Panc1 (cell line): ENCODE measurements around the gene PPP4R1. TPM values are rescaled to one million over a fixed set of nuclear protein-coding genes. Genes with fewer than 3 reads are reported as not detected.

ENCODE experiments used
- ATAC-seq: fragments of 200-7000 bp; cut with Tn5 transposase; 2 replicates; pipeline ENCODE4 v1.9.1; 2020; ENCODE audit warnings: mild to moderate bottlenecking, moderate library complexity
- BruUV-seq: library from RNA; stranded (reverse); fragments of 400-500 nt; replicated peaks from 2 replicates; lab custom pipeline; 2021; lab: Mats Ljungman, UMichigan
- CTCF ChIA-PET: fragments of 300-600 bp; sonication (Branson Sonifier 250); formaldehyde crosslinking; loops from one replicate; lab custom pipeline; 2022; ENCODE audit warnings: antibody characterized with exemption; lab: Charles Lee
- POLR2A ChIA-PET: fragments of 300-600 bp; sonication (Branson Sonifier 250); formaldehyde crosslinking; loops from one replicate; lab custom pipeline; 2022; ENCODE audit warnings: antibody characterized with exemption; lab: Charles Lee
- DNase-seq: peaks from one replicate; pipeline ENCODE4 v3.0.0-alpha.2; 2010; ENCODE audit warnings: low read depth, low spot score
- H3K27ac ChIP-seq: 2 replicates; pipeline ENCODE4 v1.5.1; 2011; ENCODE audit warnings: mild to moderate bottlenecking, low read length, inconsistent platforms
- H3K27me3 ChIP-seq: fragments of 200-500 bp; sonication (Bioruptor generic); 2 replicates; pipeline ENCODE4 v1.6.0; 2014; ENCODE audit warnings: low read length, inconsistent platforms; ENCODE audit not compliant: control insufficient read depth, insufficient read depth
- H3K36me3 ChIP-seq: fragments of 200-500 bp; sonication (Bioruptor generic); 2 replicates; pipeline ENCODE4 v1.5.1; 2014; ENCODE audit warnings: inconsistent platforms, mild to moderate bottlenecking, low read length, moderate library complexity; ENCODE audit not compliant: control insufficient read depth, insufficient read depth
- H3K4me1 ChIP-seq: 2 replicates; pipeline ENCODE4 v1.5.1; 2011; ENCODE audit warnings: inconsistent platforms, mild to moderate bottlenecking, low read length, moderate library complexity; ENCODE audit not compliant: control insufficient read depth, insufficient read depth
- H3K4me3 ChIP-seq, 2 experiments: 2 replicates each; pipeline ENCODE4 v1.5.1; 2011 to 2012; ENCODE audit warnings: low read depth in 2 of 2, low read length in 2 of 2, mild to moderate bottlenecking in 2 of 2, inconsistent platforms in 1 of 2, moderate library complexity in 1 of 2
- H3K9me3 ChIP-seq: fragments of 200-500 bp; sonication (Bioruptor generic); 2 replicates; pipeline ENCODE4 v1.5.1; 2014; ENCODE audit warnings: low read depth, mild to moderate bottlenecking, inconsistent platforms, low read length, moderate library complexity; ENCODE audit not compliant: control insufficient read depth, insufficient read depth
- CTCF ChIP-seq: fragments of 450-650 bp; IDR thresholded peaks from 2 replicates; pipeline ENCODE4 v1.5.1; 2017; ENCODE audit warnings: mild to moderate bottlenecking
- POLR2AphosphoS5 ChIP-seq: IDR thresholded peaks from 2 replicates; pipeline ENCODE4 v1.6.1; 2012; ENCODE audit warnings: mild to moderate bottlenecking, low read depth, low read length, moderate library complexity
- REST ChIP-seq, 2 experiments: IDR thresholded peaks; 2 replicates each; pipeline ENCODE4 v1.6.1; 2011 to 2012; ENCODE audit warnings: low read depth in 2 of 2, control low read depth in 1 of 2, low read length in 1 of 2, mild to moderate bottlenecking in 1 of 2, moderate library complexity in 1 of 2; ENCODE audit not compliant: insufficient read depth in 1 of 2
- SIN3A ChIP-seq: IDR thresholded peaks from 2 replicates; pipeline ENCODE4 v1.6.1; 2012; ENCODE audit warnings: low read depth, mild to moderate bottlenecking, low read length, moderate library complexity, borderline replicate concordance; ENCODE audit not compliant: insufficient read depth
- TCF7L2 ChIP-seq: IDR thresholded peaks from 2 replicates; pipeline ENCODE4 v1.6.1; 2011; ENCODE audit warnings: mild to moderate bottlenecking, low read depth, low read length, inconsistent platforms
- in situ Hi-C: cut with HindIII; loops from 2 replicates; pipeline ENCODE4 v1.10.0; 2016; ENCODE audit warnings: low sequenced_read_pairs, low pct_unique_long_range_greater_than_20kb
- intact Hi-C: fragments of 100-400 bp; cut with micrococcal nuclease; formaldehyde crosslinking; loops from one replicate; pipeline ENCODE4 v1.10.0; 2022; ENCODE audit not compliant: unreplicated experiment
- total RNA-seq: library from RNA; stranded (reverse); gene quantifications from one replicate; pipeline ENCODE4 v1.2.1, GENCODE V29; 2021; ENCODE audit not compliant: unreplicated experiment

Gene PPP4R1
- total RNA-seq, 1 experiment from 2014 or later: 80.6 TPM

- no peaks in the 10 kb centered on the region for H3K9me3 ChIP-seq
- no peak for DNase-seq
- ATAC-seq: no peak
- H3K27me3 ChIP-seq: no peaks in the 10 kb centered on the region
- H3K4me3 ChIP-seq: no peak overlapping the region
- H3K27ac ChIP-seq: no peak overlapping the region
- ChIA-PET CTCF (no interaction called here), POLR2A (no interaction called here)
- TF ChIP-seq POLR2AphosphoS5: no peak
- no peak for TF ChIP-seq TCF7L2
- TF ChIP-seq CTCF: no peak
- no peak for TF ChIP-seq SIN3A
- TF ChIP-seq REST (IDR thresholded peaks at IDR 0.05; ENCODE audit: insufficient read depth in 1 of 2, low read depth in 2 of 2, low read length in 1 of 2): no peak
- H3K36me3 ChIP-seq: peaks cover 19% of the 10 kb centered on the region
- in situ Hi-C loops (no loop called here), intact Hi-C loops (no loop called here)
- no peaks in the 10 kb centered on the region for H3K4me1 ChIP-seq
- BruUV-seq: no TSS peak
Measured at GRCh38 chr18:9546468-9546867, 67.9 kb downstream of the PPP4R1 start.

GRCh38 chr18:9545029-9545428 lies 69.3 kb downstream of the PPP4R1 start:
- H3K9me3 ChIP-seq: no peaks in the 10 kb centered on the region
- no peak overlapping the region for H3K27ac ChIP-seq
- ChIA-PET POLR2A (no interaction called here), CTCF (no interaction called here)
- no TSS peak for BruUV-seq
- DNase-seq (no peak), ATAC-seq (no peak)
- intact Hi-C loops: no loop called here
- H3K4me3 ChIP-seq: no peak overlapping the region
- peaks cover 16% of the 10 kb centered on the region for H3K36me3 ChIP-seq
- H3K27me3 ChIP-seq: no peaks in the 10 kb centered on the region
- in situ Hi-C loops: no loop called here
- H3K4me1 ChIP-seq: no peaks in the 10 kb centered on the region
- TF ChIP-seq CTCF (no peak), POLR2AphosphoS5 (no peak), SIN3A (no peak), TCF7L2 (no peak), REST (IDR thresholded peaks at IDR 0.05; ENCODE audit: insufficient read depth in 1 of 2, low read depth in 2 of 2, low read length in 1 of 2) (no peak)
